Measurements from ENCODE around the gene PLA2G4C. TPM values are rescaled to one million over a fixed set of nuclear protein-coding genes. Genes with fewer than 3 reads are reported as not detected.
A peak's percentile ranks its signal among the peaks of the same experiment; 100 is the strongest.

The PLA2G4C gene
- total and polyA plus RNA-seq, 7 experiments from 2014 or later = 1.2 to 21.2 (median 6.4) TPM

GRCh38 chr19:48118131-48118517, 7.5 kb upstream of the PLA2G4C start:
- H3K9me3 Mint-ChIP-seq = no peaks in the 10 kb centered on the region
- H3K4me3 ChIP-seq (ENCODE audit: low read length) = no peak overlapping the region
- H3K9me3 ChIP-seq (ENCODE audit: control insufficient read depth in 2 of 3, low read length in 3 of 3) = no peaks in the 10 kb centered on the region
- peaks cover 3 to 70% (median 9%) of the 10 kb centered on the region in 3 experiments for H3K36me3 ChIP-seq (ENCODE audit: control insufficient read depth in 2 of 3, insufficient read depth in 3 of 3, low read length in 3 of 3)
- H3K27me3 Mint-ChIP-seq = no peaks in the 10 kb centered on the region
- no peak overlapping the region for H3K27ac ChIP-seq (ENCODE audit: low read depth, low read length)
- DNase-seq (no peak), ATAC-seq (no peak)
- CTCF ChIA-PET = no interaction called here
- H3K27ac Mint-ChIP-seq = peak overlapping the region in 6 of 9 donors; percentile 18 to 92 (median 42)
- H3K4me3 Mint-ChIP-seq = peak overlapping the region in 1 of 10 donors; percentile 7
- intact Hi-C loops (cut with micrococcal nuclease) = no loop called here
- peaks cover 0 to 23% (median 0%) of the 10 kb centered on the region in 7 donors for H3K4me1 Mint-ChIP-seq
- peaks cover 12 to 43% (median 29%) of the 10 kb centered on the region in 5 donors for H3K36me3 Mint-ChIP-seq
- H3K4me1 ChIP-seq (ENCODE audit: control insufficient read depth in 2 of 2, insufficient read depth in 2 of 2, low read length in 2 of 2) = no peaks in the 10 kb centered on the region
- H3K27me3 ChIP-seq (ENCODE audit: control insufficient read depth in 2 of 2, insufficient read depth in 2 of 2, low read length in 2 of 2) = no peaks in the 10 kb centered on the region
- POLR2A ChIA-PET = no interaction called here

DNA sequence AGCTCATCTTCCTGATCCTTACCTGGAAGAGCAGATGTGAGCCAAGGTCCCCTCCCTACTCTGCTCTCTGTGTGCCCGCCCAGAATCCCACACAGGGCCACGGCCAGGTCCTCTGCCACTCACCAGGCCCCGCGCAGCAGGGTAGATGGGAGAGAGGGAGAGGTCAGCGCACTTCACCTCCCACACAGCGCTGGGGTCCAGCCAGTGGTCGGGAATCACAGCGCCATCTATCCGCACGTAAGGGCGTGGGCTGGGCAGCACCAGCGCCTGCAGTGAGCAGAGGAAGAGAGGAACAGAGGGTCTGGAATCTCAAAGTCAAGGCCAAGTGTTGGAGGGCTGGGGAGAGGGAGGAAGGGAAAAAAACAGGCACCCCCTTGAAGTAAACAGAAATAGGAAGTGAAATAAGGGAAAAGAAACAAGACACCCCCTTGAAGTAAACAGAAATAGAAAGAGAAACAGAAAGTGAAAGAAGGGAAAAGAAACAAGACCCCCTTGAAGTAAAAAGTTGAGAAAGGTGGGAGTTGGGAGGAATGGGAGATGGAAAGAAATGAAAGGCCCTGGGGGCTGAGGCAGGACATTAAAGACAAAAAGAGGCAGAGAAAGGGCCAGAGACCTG, 7.0 kb upstream of the PLA2G4C start:
- no peaks in the 10 kb centered on the region for H3K27me3 Mint-ChIP-seq
- Histone ChIP-seq H3K27me3 (ENCODE audit: control insufficient read depth in 2 of 2, insufficient read depth in 2 of 2, low read length in 2 of 2) (no peaks in the 10 kb centered on the region), H3K36me3 (ENCODE audit: control insufficient read depth in 2 of 3, insufficient read depth in 3 of 3, low read length in 3 of 3) (peaks cover 3 to 65% (median 9%) of the 10 kb centered on the region in 3 experiments), H3K4me1 (ENCODE audit: control insufficient read depth in 2 of 2, insufficient read depth in 2 of 2, low read length in 2 of 2) (no peaks in the 10 kb centered on the region), H3K9me3 (ENCODE audit: control insufficient read depth in 2 of 3, low read length in 3 of 3) (no peaks in the 10 kb centered on the region), H3K27ac (ENCODE audit: low read depth, low read length) (no peak overlapping the region), H3K4me3 (ENCODE audit: low read length) (no peak overlapping the region)
- H3K9me3 Mint-ChIP-seq = no peaks in the 10 kb centered on the region
- ChIA-PET CTCF (no interaction called here), POLR2A (no interaction called here)
- peaks cover 12 to 38% (median 27%) of the 10 kb centered on the region in 5 donors for H3K36me3 Mint-ChIP-seq
- H3K27ac Mint-ChIP-seq = peak overlapping the region in 8 of 9 donors; percentile 18 to 92 (median 42)
- intact Hi-C loops (cut with micrococcal nuclease) = no loop called here
- no peak for DNase-seq
- peak overlapping the region in 1 of 10 donors; percentile 7 for H3K4me3 Mint-ChIP-seq
- ATAC-seq = no peak
- H3K4me1 Mint-ChIP-seq = peaks cover 0 to 22% (median 0%) of the 10 kb centered on the region in 7 donors

DNA sequence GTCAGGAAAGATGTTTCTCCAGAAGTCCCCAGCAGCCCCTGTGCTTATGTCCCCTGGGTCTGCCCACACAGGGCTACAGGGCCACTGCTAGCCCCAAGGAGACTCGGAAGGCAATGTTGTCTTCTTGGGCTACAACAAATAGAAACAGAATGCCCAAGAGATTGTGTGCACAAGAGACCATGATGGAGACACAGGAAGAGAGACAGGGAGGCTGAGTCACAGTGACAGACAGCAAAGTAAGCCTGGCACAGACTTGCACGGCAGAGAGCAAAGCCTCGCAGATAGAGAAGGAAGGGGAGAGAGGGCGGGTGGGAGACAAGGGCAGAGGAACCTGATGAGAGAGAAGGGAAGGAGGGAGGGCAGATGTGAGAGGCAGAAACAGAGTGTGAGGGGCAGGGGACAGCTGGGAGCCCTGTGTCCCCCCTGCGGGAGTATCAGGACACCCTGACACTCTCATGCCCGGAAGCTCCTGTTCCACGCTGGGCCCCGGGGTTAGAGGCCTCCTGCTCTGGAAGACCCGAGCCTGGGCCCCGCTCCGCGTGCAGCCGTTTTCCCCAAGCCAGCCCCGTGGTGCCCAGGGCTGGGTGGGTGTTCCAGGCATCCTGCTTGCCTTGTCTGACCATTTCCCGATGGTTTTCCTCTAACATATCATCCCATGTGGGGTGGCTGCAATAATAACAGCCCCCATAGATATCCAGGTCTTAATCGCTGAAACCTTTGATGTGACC, 2.7 kb upstream of the PLA2G4C start:
- Mint-ChIP-seq H3K27me3 (no peaks in the 10 kb centered on the region), H3K4me1 (peaks cover 5 to 20% (median 9%) of the 10 kb centered on the region in 7 donors), H3K9me3 (no peaks in the 10 kb centered on the region), H3K27ac (peak overlapping the region in 2 of 9 donors; percentile 13 to 57), H3K4me3 (no peak overlapping the region), H3K36me3 (peaks cover 8 to 15% (median 11%) of the 10 kb centered on the region in 5 donors)
- no peaks in the 10 kb centered on the region for H3K4me1 ChIP-seq (ENCODE audit: control insufficient read depth in 2 of 2, insufficient read depth in 2 of 2, low read length in 2 of 2)
- DNase-seq (no peak), ATAC-seq (no peak)
- H3K4me3 ChIP-seq (ENCODE audit: low read length) = no peak overlapping the region
- H3K27me3 ChIP-seq (ENCODE audit: control insufficient read depth in 2 of 2, insufficient read depth in 2 of 2, low read length in 2 of 2) = no peaks in the 10 kb centered on the region
- CTCF ChIA-PET = interaction anchor here (1.1 kb wide), 1 partner anchor 12 kb away, joined by 3 read pairs; no protein-coding TSS in a partner anchor
- POLR2A ChIA-PET = no interaction called here
- H3K9me3 ChIP-seq (ENCODE audit: control insufficient read depth in 2 of 3, low read length in 3 of 3) = no peaks in the 10 kb centered on the region
- H3K36me3 ChIP-seq (ENCODE audit: control insufficient read depth in 2 of 3, insufficient read depth in 3 of 3, low read length in 3 of 3) = peaks cover 0 to 31% (median 2%) of the 10 kb centered on the region in 3 experiments
- intact Hi-C loops (cut with micrococcal nuclease) = no loop called here
- no peak overlapping the region for H3K27ac ChIP-seq (ENCODE audit: low read depth, low read length)

DNA sequence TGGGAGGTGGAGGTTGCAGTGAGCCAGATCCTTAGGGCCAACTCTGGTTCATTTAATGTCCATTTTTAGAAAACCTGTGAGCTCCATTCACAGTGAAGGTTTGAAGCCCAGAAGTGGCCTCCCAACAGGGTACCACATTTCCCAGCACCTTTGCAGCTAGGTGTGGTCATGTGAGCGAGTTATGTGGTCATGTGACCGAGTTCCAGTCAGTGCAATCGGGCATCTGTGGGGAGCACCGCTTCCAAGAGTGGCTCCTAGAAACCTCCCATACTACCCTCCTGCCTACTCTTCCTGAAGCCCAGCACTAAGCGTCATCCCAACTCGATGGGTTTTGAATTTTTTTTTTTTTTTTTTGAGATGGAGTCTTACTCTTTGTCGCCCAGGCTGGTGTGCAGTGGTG, 663 bp upstream of the PLA2G4C start:
- H3K9me3 Mint-ChIP-seq = no peaks in the 10 kb centered on the region
- no peaks in the 10 kb centered on the region for H3K27me3 ChIP-seq (ENCODE audit: control insufficient read depth in 2 of 2, insufficient read depth in 2 of 2, low read length in 2 of 2)
- no peak for DNase-seq
- CTCF ChIA-PET = interaction anchor here (0.6 to 1.7 kb wide), 3 partner anchors 10 to 150 kb away, joined by 3 to 5 read pairs (median 4); no protein-coding TSS in a partner anchor
- H3K4me3 ChIP-seq (ENCODE audit: low read length) = no peak overlapping the region
- POLR2A ChIA-PET = interaction anchor here (0.8 to 1.0 kb wide), 2 partner anchors 93 to 150 kb away, joined by 3 read pairs; no protein-coding TSS in a partner anchor
- ATAC-seq = no peak
- H3K4me3 Mint-ChIP-seq = peak overlapping the region in 5 of 10 donors; percentile 66 to 84 (median 74)
- peaks cover 0 to 16% (median 0%) of the 10 kb centered on the region in 3 experiments for H3K36me3 ChIP-seq (ENCODE audit: control insufficient read depth in 2 of 3, insufficient read depth in 3 of 3, low read length in 3 of 3)
- H3K36me3 Mint-ChIP-seq = peaks cover 0 to 4% (median 0%) of the 10 kb centered on the region in 5 donors
- no peak overlapping the region for H3K27ac ChIP-seq (ENCODE audit: low read depth, low read length)
- no peaks in the 10 kb centered on the region for H3K4me1 ChIP-seq (ENCODE audit: control insufficient read depth in 2 of 2, insufficient read depth in 2 of 2, low read length in 2 of 2)
- H3K27me3 Mint-ChIP-seq = no peaks in the 10 kb centered on the region
- H3K4me1 Mint-ChIP-seq = peaks cover 5 to 16% (median 9%) of the 10 kb centered on the region in 7 donors
- intact Hi-C loops (cut with micrococcal nuclease) = no loop called here
- H3K9me3 ChIP-seq (ENCODE audit: control insufficient read depth in 2 of 3, low read length in 3 of 3) = no peaks in the 10 kb centered on the region
- H3K27ac Mint-ChIP-seq = peak overlapping the region in 1 of 9 donors; percentile 70

- Histone ChIP-seq H3K27me3 (ENCODE audit: control insufficient read depth in 2 of 2, insufficient read depth in 2 of 2, low read length in 2 of 2) (no peaks in the 10 kb centered on the region), H3K9me3 (ENCODE audit: control insufficient read depth in 2 of 3, low read length in 3 of 3) (no peaks in the 10 kb centered on the region), H3K36me3 (ENCODE audit: control insufficient read depth in 2 of 3, insufficient read depth in 3 of 3, low read length in 3 of 3) (peaks cover 0 to under 1% (median 0%) of the 10 kb centered on the region in 3 experiments), H3K27ac (ENCODE audit: low read depth, low read length) (no peak overlapping the region), H3K4me3 (ENCODE audit: low read length) (no peak overlapping the region), H3K4me1 (ENCODE audit: control insufficient read depth in 2 of 2, insufficient read depth in 2 of 2, low read length in 2 of 2) (no peaks in the 10 kb centered on the region)
- peaks cover 0 to 3% (median 0%) of the 10 kb centered on the region in 5 donors for H3K36me3 Mint-ChIP-seq
- no peak for DNase-seq
- no peaks in the 10 kb centered on the region for H3K27me3 Mint-ChIP-seq
- intact Hi-C loops (cut with micrococcal nuclease) = no loop called here
- H3K9me3 Mint-ChIP-seq = no peaks in the 10 kb centered on the region
- H3K4me3 Mint-ChIP-seq = peak overlapping the region in 4 of 10 donors; percentile 6 to 55 (median 30)
- H3K4me1 Mint-ChIP-seq = peaks cover 5 to 19% (median 9%) of the 10 kb centered on the region in 7 donors
- peak overlapping the region in 1 of 9 donors; percentile 42 for H3K27ac Mint-ChIP-seq
- ChIA-PET POLR2A (interaction anchor here (1.9 kb wide), 1 partner anchor 95 kb away, joined by 5 read pairs; no protein-coding TSS in a partner anchor), CTCF (interaction anchor here (0.6 to 1.6 kb wide), 7 partner anchors 146 to 637 kb away, joined by 3 to 5 read pairs (median 3); no protein-coding TSS in a partner anchor)
- ATAC-seq = no peak
These were observed 1.4 kb downstream of the PLA2G4C start for GRCh38 chr19:48108997-48109782.

DNA sequence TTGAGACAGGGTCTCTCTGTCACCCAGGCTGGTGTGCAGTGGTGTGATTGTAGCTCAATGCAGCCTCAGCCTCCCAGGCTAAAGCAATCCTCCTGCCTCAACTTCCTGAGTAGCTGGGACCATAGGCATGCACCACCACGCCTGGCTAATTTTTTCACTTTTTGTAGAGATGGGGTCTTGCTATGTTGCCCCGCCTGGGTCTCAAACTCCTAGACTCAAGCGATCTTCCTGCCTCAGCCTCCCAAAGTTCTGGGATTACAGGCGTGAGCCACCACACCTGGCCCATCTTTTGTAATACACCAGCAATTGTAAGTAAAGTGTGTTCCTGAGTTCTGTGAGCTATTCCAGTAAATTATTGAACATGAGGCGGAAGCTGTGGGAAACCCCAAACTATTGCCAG, 6.7 kb downstream of the PLA2G4C start:
- no peaks in the 10 kb centered on the region for H3K27me3 ChIP-seq (ENCODE audit: control insufficient read depth in 2 of 2, insufficient read depth in 2 of 2, low read length in 2 of 2)
- DNase-seq (no peak), ATAC-seq (no peak)
- CTCF ChIA-PET = interaction anchor here (0.7 to 0.9 kb wide), 2 partner anchors 8 to 16 kb away, joined by 3 to 4 read pairs; no protein-coding TSS in a partner anchor
- H3K36me3 ChIP-seq (ENCODE audit: control insufficient read depth in 2 of 3, insufficient read depth in 3 of 3, low read length in 3 of 3) = no peaks in the 10 kb centered on the region
- H3K4me3 Mint-ChIP-seq = no peak overlapping the region
- no peaks in the 10 kb centered on the region for H3K9me3 ChIP-seq (ENCODE audit: control insufficient read depth in 2 of 3, low read length in 3 of 3)
- no peak overlapping the region for H3K4me3 ChIP-seq (ENCODE audit: low read length)
- peaks cover 0 to 3% (median 0%) of the 10 kb centered on the region in 5 donors for H3K36me3 Mint-ChIP-seq
- peaks cover 0 to 4% (median 0%) of the 10 kb centered on the region in 11 donors for H3K9me3 Mint-ChIP-seq
- H3K27ac ChIP-seq (ENCODE audit: low read depth, low read length) = no peak overlapping the region
- H3K27me3 Mint-ChIP-seq = no peaks in the 10 kb centered on the region
- intact Hi-C loops (cut with micrococcal nuclease) = no loop called here
- H3K27ac Mint-ChIP-seq = no peak overlapping the region
- no peaks in the 10 kb centered on the region for H3K4me1 ChIP-seq (ENCODE audit: control insufficient read depth in 2 of 2, insufficient read depth in 2 of 2, low read length in 2 of 2)
- H3K4me1 Mint-ChIP-seq = peaks cover 0 to 15% (median 4%) of the 10 kb centered on the region in 7 donors
- POLR2A ChIA-PET = no interaction called here

All from naive thymus-derived CD4-positive, alpha-beta T cell (primary cell).